Osteoblast (primary cell): ENCODE results near the gene ITIH4. TPM values are rescaled to one million over a fixed set of nuclear protein-coding genes. Genes with fewer than 3 reads are reported as not detected.

Experiments used
- DNase-seq: peaks from one replicate; pipeline ENCODE4 v3.0.0; 2011; ENCODE audit warnings: low spot score, mixed read lengths; ENCODE audit not compliant: insufficient read length; ENCODE audit errors: missing footprints
- H2AFZ ChIP-seq: 2 replicates; pipeline ENCODE4 v1.6.0; 2011; ENCODE audit warnings: mild to moderate bottlenecking, low read length
- H3K27ac ChIP-seq: 2 replicates; pipeline ENCODE4 v1.5.1; 2011; ENCODE audit warnings: mild to moderate bottlenecking, low read depth, low read length, moderate library complexity
- H3K27me3 ChIP-seq: 2 replicates; pipeline ENCODE4 v1.6.0; 2012; ENCODE audit warnings: mild to moderate bottlenecking, control low read depth, inconsistent platforms, low read length, moderate library complexity; ENCODE audit not compliant: insufficient read depth
- H3K36me3 ChIP-seq: 2 replicates; pipeline ENCODE4 v1.5.1; 2011; ENCODE audit warnings: mild to moderate bottlenecking, low read length, control low read depth, moderate library complexity; ENCODE audit not compliant: insufficient read depth
- H3K4me1 ChIP-seq: 2 replicates; pipeline ENCODE4 v1.5.1; 2011; ENCODE audit warnings: mild to moderate bottlenecking, low read length, control low read depth, moderate library complexity; ENCODE audit not compliant: insufficient read depth
- H3K4me2 ChIP-seq: 2 replicates; pipeline ENCODE4 v1.6.0; 2011; ENCODE audit warnings: mild to moderate bottlenecking, low read length; ENCODE audit not compliant: insufficient read depth
- H3K4me3 ChIP-seq: fragments of 200-600 bp; sonication (generic); 3 replicates; pipeline ENCODE4 v1.5.1; 2012; ENCODE audit warnings: mild to moderate bottlenecking, low read length, inconsistent platforms; ENCODE audit not compliant: insufficient read depth
- H3K79me2 ChIP-seq: 2 replicates; pipeline ENCODE4 v1.6.0; 2012; ENCODE audit warnings: mild to moderate bottlenecking, low read length, control low read depth, inconsistent platforms; ENCODE audit not compliant: insufficient read depth
- H3K9me3 ChIP-seq: 2 replicates; pipeline ENCODE4 v1.5.1; 2011; ENCODE audit warnings: low read depth, low read length, control low read depth
- H4K20me1 ChIP-seq: 2 replicates; pipeline ENCODE4 v1.6.0; 2012; ENCODE audit warnings: mild to moderate bottlenecking, low read length, control low read depth; ENCODE audit not compliant: insufficient read depth
- CTCF ChIP-seq: IDR thresholded peaks from 2 replicates; pipeline ENCODE4 v1.5.1; 2011; ENCODE audit warnings: mild to moderate bottlenecking, low read depth, low read length, moderate library complexity; ENCODE audit errors: extremely low read depth
- small RNA-seq: library from RNA; depleted of rRNA; stranded (forward); fragments of <200 nt; gene quantifications from one replicate; pipeline ENCODE3, GENCODE V24; 2012
- total RNA-seq: library from RNA; depleted of rRNA; stranded (reverse); fragments of >200 nt; gene quantifications from 2 replicates; pipeline ENCODE4 v1.2.3, GENCODE V29; 2012

ITIH4 gene
- total RNA-seq, 1 donor, result 2.5 TPM

GRCh38 chr3:52769786-52770455 lies 60.6 kb downstream of the ITIH4 start:
- H3K36me3 ChIP-seq, result peaks cover 5% of the 10 kb centered on the region
- peaks cover 18% of the 10 kb centered on the region for H3K79me2 ChIP-seq
- H3K27me3 ChIP-seq, result no peaks in the 10 kb centered on the region
- no peaks in the 10 kb centered on the region for H4K20me1 ChIP-seq
- TF ChIP-seq CTCF, result no peak
- no peaks in the 10 kb centered on the region for H3K9me3 ChIP-seq
- peaks cover 9% of the 10 kb centered on the region for H3K4me1 ChIP-seq
- DNase-seq, result no peak
- H2AFZ ChIP-seq, result peak overlapping the region; percentile 95
- peak overlapping the region; percentile 29 for H3K27ac ChIP-seq
- H3K4me3 ChIP-seq, result peak overlapping the region; percentile 72
- H3K4me2 ChIP-seq, result peak overlapping the region; percentile 82

- no peak overlapping the region for H3K27ac ChIP-seq
- no peaks in the 10 kb centered on the region for H3K27me3 ChIP-seq
- H3K4me1 ChIP-seq, result no peaks in the 10 kb centered on the region
- no peak overlapping the region for H2AFZ ChIP-seq
- H3K4me3 ChIP-seq, result no peak overlapping the region
- no peak overlapping the region for H3K4me2 ChIP-seq
- H4K20me1 ChIP-seq, result no peaks in the 10 kb centered on the region
- H3K9me3 ChIP-seq, result no peaks in the 10 kb centered on the region
- DNase-seq, result no peak
- TF ChIP-seq CTCF, result no peak
- peaks cover 3% of the 10 kb centered on the region for H3K79me2 ChIP-seq
- H3K36me3 ChIP-seq, result peaks cover 28% of the 10 kb centered on the region
Observed at GRCh38 chr3:52763466-52763865, 67.0 kb downstream of the ITIH4 start.

Small RNA genes within 50 kb of the gene (small RNA-seq; reads per million reads assigned to genes)
- gene MIR8064 (not detected), gene MUSTN1 (not detected)

Other genes with a start within 250 kb of the ITIH4 start
- gene PBRM1, start 144.8 kb downstream of the ITIH4 start, total RNA-seq, result 96.1 and 100 TPM in 2 replicates
- 111 and 129 TPM in 2 replicates for gene GNL3, start 144.6 kb downstream of the ITIH4 start, total RNA-seq
- 98.8 and 103 TPM in 2 replicates for gene GLT8D1, start 124.9 kb downstream of the ITIH4 start, total RNA-seq
- 60.1 and 67.0 TPM in 2 replicates for gene SPCS1, start 124.6 kb downstream of the ITIH4 start, total RNA-seq
- gene NEK4, start 59.7 kb downstream of the ITIH4 start, total RNA-seq, result 22.7 and 24.6 TPM in 2 replicates
- gene ITIH1, start 53.1 kb downstream of the ITIH4 start, total RNA-seq, result not detected in 2 replicates
- under 0.01 TPM in 1 of 2 replicates, not detected in the other for gene ITIH3, start 35.9 kb downstream of the ITIH4 start, total RNA-seq
- 1.4 TPM in 1 of 2 replicates, not detected in the other for gene MUSTN1, start 4.3 kb upstream of the ITIH4 start, total RNA-seq
- gene STIMATE, start 66.9 kb upstream of the ITIH4 start, total RNA-seq, result 11.5 and 18.5 TPM in 2 replicates
- gene SFMBT1, start 215.4 kb upstream of the ITIH4 start, total RNA-seq, result 11.6 and 12.4 TPM in 2 replicates